AG09319 (cell line): Measurements from ENCODE around the gene SEMA3A.
A peak's percentile ranks its signal among the peaks of the same experiment; 100 is the strongest.

Source experiments
- DNase-seq: peaks from one replicate; pipeline ENCODE4 v3.0.0-alpha.2; 2010; ENCODE audit warnings: low read depth; ENCODE audit errors: extremely low read depth
- TF ChIP-seq, protein P1 (sequence below): IDR thresholded peaks from 2 replicates; pipeline ENCODE4 v1.5.1; 2011; ENCODE audit warnings: low read depth, mild to moderate bottlenecking, inconsistent platforms, low read length, moderate library complexity

Gene SEMA3A

DNA sequence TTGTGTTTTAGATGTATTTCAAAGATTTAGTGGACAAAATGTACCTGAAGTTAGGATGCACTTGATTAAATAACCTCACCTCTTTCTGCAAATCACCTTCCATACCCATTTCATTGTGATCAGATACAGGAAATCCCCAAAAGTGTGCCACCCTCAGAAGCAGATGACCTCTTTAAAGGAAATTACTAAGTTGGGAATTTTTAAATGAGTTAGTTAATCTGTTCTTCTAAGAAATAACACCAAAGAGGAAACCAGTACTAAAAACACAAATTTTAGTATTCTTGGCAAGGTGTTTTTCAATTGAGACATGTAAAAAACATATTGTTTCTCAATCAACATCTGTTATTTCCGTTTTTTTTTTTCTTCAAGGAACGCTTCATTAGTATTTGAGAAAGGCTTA lies 4.6 kb upstream of the SEMA3A start:
- TF ChIP-seq, protein P1, sequence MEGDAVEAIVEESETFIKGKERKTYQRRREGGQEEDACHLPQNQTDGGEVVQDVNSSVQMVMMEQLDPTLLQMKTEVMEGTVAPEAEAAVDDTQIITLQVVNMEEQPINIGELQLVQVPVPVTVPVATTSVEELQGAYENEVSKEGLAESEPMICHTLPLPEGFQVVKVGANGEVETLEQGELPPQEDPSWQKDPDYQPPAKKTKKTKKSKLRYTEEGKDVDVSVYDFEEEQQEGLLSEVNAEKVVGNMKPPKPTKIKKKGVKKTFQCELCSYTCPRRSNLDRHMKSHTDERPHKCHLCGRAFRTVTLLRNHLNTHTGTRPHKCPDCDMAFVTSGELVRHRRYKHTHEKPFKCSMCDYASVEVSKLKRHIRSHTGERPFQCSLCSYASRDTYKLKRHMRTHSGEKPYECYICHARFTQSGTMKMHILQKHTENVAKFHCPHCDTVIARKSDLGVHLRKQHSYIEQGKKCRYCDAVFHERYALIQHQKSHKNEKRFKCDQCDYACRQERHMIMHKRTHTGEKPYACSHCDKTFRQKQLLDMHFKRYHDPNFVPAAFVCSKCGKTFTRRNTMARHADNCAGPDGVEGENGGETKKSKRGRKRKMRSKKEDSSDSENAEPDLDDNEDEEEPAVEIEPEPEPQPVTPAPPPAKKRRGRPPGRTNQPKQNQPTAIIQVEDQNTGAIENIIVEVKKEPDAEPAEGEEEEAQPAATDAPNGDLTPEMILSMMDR = no peak

DNA sequence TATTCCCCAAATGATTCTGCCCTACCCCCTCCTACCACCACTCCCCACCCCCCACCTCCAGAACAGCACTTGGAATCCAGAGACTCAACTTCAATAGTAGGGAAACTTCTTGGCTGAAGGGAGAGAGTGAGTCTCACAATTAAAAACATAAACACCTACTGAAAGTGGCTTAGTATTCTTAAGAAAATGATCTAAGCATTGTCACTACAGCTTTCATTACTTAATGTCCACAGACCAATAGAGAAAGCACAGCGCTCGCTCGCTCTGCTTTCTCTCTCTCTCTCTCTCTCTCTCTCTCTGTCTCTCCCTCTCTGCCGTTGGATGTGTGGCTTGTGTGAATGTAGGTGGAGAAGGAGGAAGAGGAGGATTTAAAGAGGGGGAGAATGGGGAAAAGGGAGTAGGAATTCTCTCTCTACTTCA lies 1.5 kb upstream of the SEMA3A start:
- DNase-seq = peak; percentile 46
- TF ChIP-seq, protein P1 = no peak

More for the DNA sequence above, 4.6 kb upstream of the SEMA3A start:
- DNase-seq = no peak

GRCh38 chr7:84195295-84196060 lies 889 bp upstream of the SEMA3A start:
- no peak for DNase-seq
- TF ChIP-seq, protein P1 = no peak

GRCh38 chr7:84193747-84194146 lies 842 bp downstream of the SEMA3A start:
- DNase-seq = no peak
- TF ChIP-seq, protein P1 = no peak

GRCh38 chr7:84191842-84192241 lies 2.7 kb downstream of the SEMA3A start:
- TF ChIP-seq, protein P1 = no peak
- DNase-seq = no peak

DNA sequence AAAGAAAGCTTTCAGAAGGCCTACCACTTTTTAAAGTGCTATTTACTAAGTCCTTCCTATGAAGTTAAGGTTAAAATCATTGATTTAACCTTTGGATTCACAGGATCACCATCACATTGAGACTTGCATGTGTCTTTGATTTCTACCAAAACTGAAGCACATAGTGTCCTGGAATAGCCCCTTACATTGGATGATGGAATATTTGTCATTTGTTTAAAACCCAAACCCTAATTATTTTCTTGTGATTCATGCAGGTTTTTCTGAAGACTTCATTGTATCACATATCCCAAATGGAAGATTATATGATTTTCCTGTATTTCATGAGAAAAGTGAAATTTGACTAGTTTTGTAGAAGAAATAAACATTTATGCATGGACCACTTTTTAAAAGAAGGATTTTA lies 3.3 kb downstream of the SEMA3A start:
- no peak for DNase-seq
- TF ChIP-seq, protein P1 = no peak

- DNase-seq = no peak
- TF ChIP-seq, protein P1 = no peak
These were observed 4.4 kb downstream of the SEMA3A start for GRCh38 chr7:84190016-84190705.
